SK-N-SH (cell line): ENCODE data around the gene STK32A. TPM values are rescaled to one million over a fixed set of nuclear protein-coding genes. Genes with fewer than 3 reads are reported as not detected.

Source experiments
- CTCF ChIA-PET: fragments of 300-600, 350-600 bp; formaldehyde crosslinking; extraction: SDS; loops from one replicate; lab custom pipeline; 2021; lab: Yijun Ruan, JAX
- POLR2A ChIA-PET: fragments of 350-600 bp; sonication (Branson Sonifier 250); formaldehyde crosslinking; extraction: SDS; loops from one replicate; lab custom pipeline; 2020; ENCODE audit warnings: antibody characterized with exemption, inconsistent platforms; lab: Yijun Ruan, JAX
- DNase-seq: peaks from one replicate; pipeline ENCODE4 v3.0.0; 2012
- H2AFZ ChIP-seq: fragments of 200-600 bp; sonication (generic); 2 replicates; pipeline ENCODE4 v1.8.1; 2016; ENCODE audit warnings: antibody characterized with exemption, mild to moderate bottlenecking, low read depth
- H3F3A ChIP-seq: fragments of 200-600 bp; sonication (generic); replicated peaks from 2 replicates; pipeline ENCODE3; 2016; ENCODE audit warnings: antibody characterized with exemption, mild to moderate bottlenecking; ENCODE audit not compliant: insufficient read depth
- H3K27ac ChIP-seq, 2 experiments: fragments of 200-500 bp in 1 of 2; fragments of 200-600 bp in 1 of 2; sonication (Bioruptor generic) in 1 of 2; sonication (generic), shearing (Covaris generic) in 1 of 2; 2 replicates each; pipeline versions ENCODE4 v1.5.1 to v1.6.1; 2014 to 2016; ENCODE audit warnings: low read depth in 2 of 2, inconsistent platforms in 1 of 2, low read length in 1 of 2, mild to moderate bottlenecking in 1 of 2, mixed read lengths in 1 of 2
- H3K27me3 ChIP-seq: fragments of 200-600 bp; sonication (generic), shearing (Covaris generic); 2 replicates; pipeline ENCODE4 v1.6.1; 2016; ENCODE audit warnings: mixed run types; ENCODE audit not compliant: insufficient read depth
- H3K36me3 ChIP-seq, 2 experiments: fragments of 200-500 bp in 1 of 2; fragments of 200-600 bp in 1 of 2; sonication (Bioruptor generic) in 1 of 2; sonication (generic) in 1 of 2; replicated peaks in 1 of 2; 2 replicates each; pipeline versions ENCODE3 to v1.5.1; 2014 to 2016; ENCODE audit warnings: low read length in 1 of 2, mild to moderate bottlenecking in 1 of 2; ENCODE audit not compliant: insufficient read depth in 2 of 2, control insufficient read depth in 1 of 2
- H3K4me1 ChIP-seq, 2 experiments: fragments of 200-500 bp in 1 of 2; fragments of 200-600 bp in 1 of 2; sonication (Bioruptor generic) in 1 of 2; sonication (generic), shearing (Covaris generic) in 1 of 2; 2 replicates each; pipeline versions ENCODE4 v1.5.1 to v1.6.1; 2014 to 2016; ENCODE audit warnings: low read depth in 1 of 2, low read length in 1 of 2, mixed run types in 1 of 2; ENCODE audit not compliant: insufficient read depth in 2 of 2, control insufficient read depth in 1 of 2
- H3K4me2 ChIP-seq: fragments of 200-600 bp; sonication (generic), shearing (Covaris generic); 2 replicates; pipeline ENCODE4 v1.6.1; 2017; ENCODE audit warnings: mixed run types
- H3K4me3 ChIP-seq, 2 experiments: fragments of 200-500 bp in 1 of 2; fragments of 200-600 bp in 1 of 2; sonication (Bioruptor generic) in 1 of 2; sonication (generic), shearing (Covaris generic) in 1 of 2; 2 replicates each; pipeline versions ENCODE4 v1.5.1 to v1.8.1; 2014 to 2016; ENCODE audit warnings: low read depth in 2 of 2, inconsistent platforms in 1 of 2, low read length in 1 of 2, mild to moderate bottlenecking in 1 of 2, mixed read lengths in 1 of 2, moderate library complexity in 1 of 2
- H3K79me2 ChIP-seq: fragments of 200-600 bp; sonication (generic); 2 replicates; pipeline ENCODE4 v1.8.1; 2017; ENCODE audit warnings: mild to moderate bottlenecking; ENCODE audit not compliant: insufficient read depth
- H3K9ac ChIP-seq: fragments of 200-600 bp; sonication (generic); 2 replicates; pipeline ENCODE4 v1.6.1; 2017; ENCODE audit warnings: mixed run types
- H3K9me2 ChIP-seq: fragments of 200-600 bp; sonication (generic); 2 replicates; pipeline ENCODE4 v1.6.1; 2017; ENCODE audit warnings: mixed run types
- H3K9me3 ChIP-seq: fragments of 200-600 bp; sonication (generic); 2 replicates; pipeline ENCODE4 v1.6.1; 2017; ENCODE audit warnings: mixed run types, mild to moderate bottlenecking, moderate library complexity
- H4K20me1 ChIP-seq: fragments of 200-600 bp; sonication (generic); 2 replicates; pipeline ENCODE4 v1.6.1; 2017; ENCODE audit warnings: mild to moderate bottlenecking, mixed run types; ENCODE audit not compliant: insufficient read depth
- GABPA ChIP-seq: IDR thresholded peaks from 2 replicates; pipeline ENCODE4 v1.4.0; 2012; ENCODE audit warnings: low read depth, mild to moderate bottlenecking
- IRF3 ChIP-seq: fragments of 150-350 bp; IDR thresholded peaks from 2 replicates; pipeline ENCODE4 v1.6.1; 2016; ENCODE audit warnings: mild to moderate bottlenecking, low read depth, low read length
- JUND ChIP-seq: IDR thresholded peaks from 2 replicates; pipeline ENCODE4 v1.4.0; 2012
- MAX ChIP-seq: IDR thresholded peaks from 2 replicates; pipeline ENCODE4 v1.4.0; 2012; ENCODE audit warnings: low read depth
- MXI1 ChIP-seq: IDR thresholded peaks from 2 replicates; pipeline ENCODE4 v1.6.1; 2012; ENCODE audit warnings: mild to moderate bottlenecking, low read depth, low read length, improper control_type of control experiment
- NFIC ChIP-seq: IDR thresholded peaks from 2 replicates; pipeline ENCODE4 v1.4.0; 2012; ENCODE audit warnings: borderline replicate concordance
- NRF1 ChIP-seq: IDR thresholded peaks from 2 replicates; pipeline ENCODE4 v1.6.1; 2012; ENCODE audit warnings: low read depth, mild to moderate bottlenecking, low read length
- POLR2AphosphoS5 ChIP-seq: IDR thresholded peaks from 2 replicates; pipeline ENCODE4 v1.6.1; 2012; ENCODE audit warnings: low read depth, low read length
- RAD21 ChIP-seq: IDR thresholded peaks from 2 replicates; pipeline ENCODE4 v1.6.1; 2012; ENCODE audit warnings: mild to moderate bottlenecking, low read length
- RCOR1 ChIP-seq: fragments of 150-350 bp; IDR thresholded peaks from 2 replicates; pipeline ENCODE4 v1.6.1; 2017; ENCODE audit warnings: antibody characterized with exemption, low read length
- REST ChIP-seq: IDR thresholded peaks from 2 replicates; pipeline ENCODE4 v1.6.1; 2012; ENCODE audit warnings: mild to moderate bottlenecking, low read depth, low read length, moderate library complexity
- SMC3 ChIP-seq: IDR thresholded peaks from 2 replicates; pipeline ENCODE4 v1.6.1; 2012; ENCODE audit warnings: low read depth, low read length, improper control_type of control experiment
- TEAD4 ChIP-seq: IDR thresholded peaks from 2 replicates; pipeline ENCODE4 v1.4.0; 2012; ENCODE audit warnings: mild to moderate bottlenecking, borderline replicate concordance; ENCODE audit not compliant: insufficient read depth
- USF2 ChIP-seq: fragments of 150-350 bp; IDR thresholded peaks from 2 replicates; pipeline ENCODE4 v1.6.1; 2017; ENCODE audit warnings: antibody characterized with exemption, low read length, low read depth, borderline replicate concordance
- YY1 ChIP-seq: IDR thresholded peaks from 2 replicates; pipeline ENCODE4 v1.4.0; 2012; ENCODE audit warnings: low read depth, mild to moderate bottlenecking
- ZBTB33 ChIP-seq: IDR thresholded peaks from 2 replicates; pipeline ENCODE4 v1.4.0; 2012; ENCODE audit warnings: low read depth, borderline replicate concordance
- WGBS: methylation state at CpG from one replicate; pipeline ENCODE4 v1.1.6; 2017; ENCODE audit warnings: low lambda C conversion rate; 5-methylcytosine and 5-hydroxymethylcytosine counted together
- polyA plus RNA-seq, 3 experiments: library from polyadenylated mRNA; depleted of rRNA; stranded (reverse); fragments of >200 nt; gene quantifications; 2 replicates each; pipeline ENCODE4 v1.2.3, GENCODE V29; 2012

The STK32A gene
- polyA plus RNA-seq, 1 of the 3 experiments (the other 2 are of a cell fraction), result 0.20 TPM

- Histone ChIP-seq H3K9me2 (no peaks in the 10 kb centered on the region), H3K27me3 (no peaks in the 10 kb centered on the region), H3K79me2 (no peaks in the 10 kb centered on the region), H3F3A (no peaks in the 10 kb centered on the region), H4K20me1 (no peaks in the 10 kb centered on the region), H3K4me3 (no peak overlapping the region), H3K27ac (no peak overlapping the region), H3K36me3 (no peaks in the 10 kb centered on the region), H3K9me3 (no peaks in the 10 kb centered on the region), H2AFZ (no peak overlapping the region), H3K4me1 (no peaks in the 10 kb centered on the region; a peak in 2 of 4 replicates), H3K4me2 (no peak overlapping the region), H3K9ac (no peak overlapping the region)
- WGBS, result 86% methylated on average over 9 of the region's 9 CpGs
- TF ChIP-seq NFIC, result no peak
- TF ChIP-seq TEAD4, result no peak
- TF ChIP-seq POLR2AphosphoS5, result no peak
- no peak for TF ChIP-seq MAX
- no peak for TF ChIP-seq MXI1
- no peak for TF ChIP-seq USF2
- no peak for TF ChIP-seq IRF3
- TF ChIP-seq ZBTB33, result no peak
- no peak for TF ChIP-seq RAD21
- TF ChIP-seq SMC3, result no peak
- no peak for TF ChIP-seq YY1
- TF ChIP-seq RCOR1, result no peak
- no peak for TF ChIP-seq NRF1
- no peak for TF ChIP-seq JUND
- no peak for TF ChIP-seq GABPA
- no peak for TF ChIP-seq REST
- DNase-seq, result no peak
- ChIA-PET CTCF (interaction anchor here (0.9 to 5.3 kb wide), 3 partner anchors 37 to 351 kb away, joined by 3 to 57 read pairs (median 55); no protein-coding TSS in a partner anchor), POLR2A (no interaction called here)
Observed at GRCh38 chr5:147225938-147226337, 8.9 kb upstream of the STK32A start.
